GM13977 (cell line): Measurements from ENCODE around the gene METTL16.
"Not testable (repeated sequence)": the region's sequence is repeated elsewhere in the genome, so short reads cannot be mapped to it uniquely, and the experiment has no call there.

Experiments used
- DNase-seq: peaks from one replicate; pipeline ENCODE4 v3.0.0; 2012; ENCODE audit warnings: low spot score
- in situ Hi-C: fragments of 300-500 bp; cut with MboI; formaldehyde crosslinking; loops from one replicate; pipeline ENCODE4 v1.12.0; 2022; ENCODE audit warnings: low sequenced_read_pairs, low pct_unique_long_range_greater_than_20kb, mixed read lengths, inconsistent platforms; ENCODE audit not compliant: unreplicated experiment
- TF ChIP-seq, protein P1 (sequence below): IDR thresholded peaks from 2 replicates; pipeline ENCODE4 v1.5.1; 2012; ENCODE audit warnings: mild to moderate bottlenecking, control low read depth; ENCODE audit not compliant: insufficient read depth; ENCODE audit errors: extremely low read depth, missing control alignments

The METTL16 gene

GRCh38 chr17:2547176-2547575, 35.5 kb upstream of the METTL16 start:
- no peak for DNase-seq
- TF ChIP-seq, protein P1, sequence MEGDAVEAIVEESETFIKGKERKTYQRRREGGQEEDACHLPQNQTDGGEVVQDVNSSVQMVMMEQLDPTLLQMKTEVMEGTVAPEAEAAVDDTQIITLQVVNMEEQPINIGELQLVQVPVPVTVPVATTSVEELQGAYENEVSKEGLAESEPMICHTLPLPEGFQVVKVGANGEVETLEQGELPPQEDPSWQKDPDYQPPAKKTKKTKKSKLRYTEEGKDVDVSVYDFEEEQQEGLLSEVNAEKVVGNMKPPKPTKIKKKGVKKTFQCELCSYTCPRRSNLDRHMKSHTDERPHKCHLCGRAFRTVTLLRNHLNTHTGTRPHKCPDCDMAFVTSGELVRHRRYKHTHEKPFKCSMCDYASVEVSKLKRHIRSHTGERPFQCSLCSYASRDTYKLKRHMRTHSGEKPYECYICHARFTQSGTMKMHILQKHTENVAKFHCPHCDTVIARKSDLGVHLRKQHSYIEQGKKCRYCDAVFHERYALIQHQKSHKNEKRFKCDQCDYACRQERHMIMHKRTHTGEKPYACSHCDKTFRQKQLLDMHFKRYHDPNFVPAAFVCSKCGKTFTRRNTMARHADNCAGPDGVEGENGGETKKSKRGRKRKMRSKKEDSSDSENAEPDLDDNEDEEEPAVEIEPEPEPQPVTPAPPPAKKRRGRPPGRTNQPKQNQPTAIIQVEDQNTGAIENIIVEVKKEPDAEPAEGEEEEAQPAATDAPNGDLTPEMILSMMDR = no peak
- in situ Hi-C loops = no loop called here

DNA sequence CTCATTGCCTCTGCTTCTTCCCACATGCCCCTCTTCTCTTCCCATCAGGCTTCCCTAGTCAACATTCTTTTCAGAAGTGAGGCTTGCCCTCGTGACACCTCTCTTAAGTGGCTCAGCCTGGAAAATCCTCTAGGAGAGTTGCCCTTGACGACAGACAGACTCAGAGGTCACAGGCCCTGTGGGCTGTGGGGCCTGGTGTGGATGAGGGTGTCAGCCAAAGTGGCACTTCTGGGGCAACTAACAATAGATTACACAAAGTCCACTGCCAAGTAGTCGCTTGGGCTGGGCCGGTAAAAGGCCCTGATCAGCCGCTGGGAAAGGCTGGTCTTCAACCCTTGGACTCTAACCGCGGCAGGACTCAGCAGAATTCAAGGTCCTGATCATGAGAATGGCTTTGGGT, 33.7 kb upstream of the METTL16 start:
- TF ChIP-seq, protein P1 = no peak
- DNase-seq = no peak
- in situ Hi-C loops = no loop called here

GRCh38 chr17:2542456-2542855, 30.8 kb upstream of the METTL16 start:
- DNase-seq = peak; percentile 44
- TF ChIP-seq, protein P1 = peak; percentile 6
- in situ Hi-C loops = no loop called here

- TF ChIP-seq, protein P1 = no peak
- in situ Hi-C loops = no loop called here
- peak; percentile 5 for DNase-seq
Observed at GRCh38 chr17:2542056-2542455, 30.4 kb upstream of the METTL16 start.

- DNase-seq, in situ Hi-C loops: not testable (repeated sequence)
Observed at GRCh38 chr17:2537579-2537978, 25.9 kb upstream of the METTL16 start.

- in situ Hi-C loops = no loop called here
- TF ChIP-seq, protein P1 = no peak
- no peak for DNase-seq
Observed at GRCh38 chr17:2532146-2532720, 20.5 kb upstream of the METTL16 start.

DNA sequence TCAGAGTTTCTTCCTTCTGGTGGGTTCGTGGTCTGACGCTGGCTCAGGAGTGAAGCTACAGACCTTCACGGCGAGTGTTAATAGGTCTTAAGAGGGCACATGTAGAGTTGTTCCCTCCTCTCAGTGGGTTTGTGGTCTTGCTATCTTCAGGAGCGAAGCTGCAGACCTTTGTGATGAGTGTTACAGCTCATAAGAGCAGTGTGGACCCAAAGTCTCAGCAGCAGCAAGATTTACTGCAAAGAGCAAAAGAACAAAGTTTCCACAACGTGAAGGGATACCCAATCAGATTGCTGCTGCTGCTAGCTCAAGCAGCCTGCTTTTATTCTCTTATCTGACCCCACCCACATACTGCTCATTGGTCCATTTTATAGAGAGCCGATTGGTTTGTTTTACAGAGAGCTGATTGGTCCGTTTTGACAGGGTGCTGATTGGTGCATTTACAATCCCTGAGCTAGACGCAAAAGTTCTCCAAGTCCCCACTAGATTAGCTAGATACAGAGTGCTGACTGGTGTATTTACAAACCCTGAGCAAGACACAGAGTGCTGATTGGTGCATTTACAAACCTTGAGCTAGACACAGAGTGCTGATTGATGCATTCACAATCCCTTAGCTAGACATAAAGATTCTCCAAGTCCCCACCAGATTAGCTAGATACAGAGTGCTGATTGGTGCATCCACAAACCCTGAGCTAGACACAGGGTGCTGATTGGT, 19.7 kb upstream of the METTL16 start:
- peak; percentile 1 for DNase-seq
- in situ Hi-C loops = not testable (repeated sequence)

DNA sequence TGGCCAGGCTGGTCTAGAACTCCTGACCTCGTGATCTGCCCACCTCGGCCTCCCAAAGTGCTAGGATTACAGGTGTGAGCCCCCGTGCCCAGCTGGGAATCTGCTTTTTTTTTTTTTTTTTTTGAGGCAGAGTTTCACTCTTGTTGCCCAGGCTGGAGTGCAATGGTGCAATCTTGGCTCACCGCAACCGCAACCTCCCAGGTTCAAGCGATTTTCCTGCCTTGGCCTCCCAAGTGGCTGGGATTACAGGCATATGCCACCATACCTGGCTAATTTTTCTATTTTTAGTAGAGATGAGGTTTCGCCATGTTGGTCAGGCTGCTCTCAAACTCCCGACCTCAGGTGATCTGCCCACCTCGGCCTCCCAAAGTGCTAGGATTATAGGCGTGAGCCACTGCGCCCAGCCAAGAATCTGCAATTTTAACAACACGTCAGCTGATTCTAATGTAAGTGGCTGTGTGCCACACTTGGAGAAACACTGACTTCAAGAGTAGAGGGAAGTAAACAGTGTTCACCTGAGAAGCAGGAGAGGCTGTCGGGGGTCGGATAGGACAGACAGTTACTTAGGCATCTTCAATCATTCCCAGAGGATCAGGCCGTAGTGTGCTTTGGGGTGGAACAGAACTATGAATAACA, 10.2 kb upstream of the METTL16 start:
- DNase-seq, in situ Hi-C loops: not testable (repeated sequence)
